Measurements from ENCODE around the gene TCF19.

Gene TCF19

DNA sequence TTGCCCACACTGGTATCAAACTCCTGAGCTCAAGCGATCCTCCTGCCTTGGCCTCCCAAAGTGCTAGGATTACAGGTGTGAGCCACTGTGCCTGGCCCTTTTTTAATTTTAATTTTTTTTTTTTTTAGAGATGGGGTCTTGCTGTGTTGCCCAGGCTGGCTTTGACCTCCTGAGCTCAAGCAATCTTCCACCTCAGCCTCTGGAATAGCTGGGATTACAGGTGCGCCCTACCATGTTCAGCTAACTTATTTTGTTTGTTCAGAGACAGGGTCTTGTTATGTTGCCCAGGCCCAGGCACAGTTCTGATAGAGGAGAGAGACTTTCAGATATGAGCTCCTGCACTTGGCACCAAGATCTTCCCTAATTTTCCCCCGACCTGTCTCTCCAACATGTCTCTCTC lies 27.6 kb upstream of the TCF19 start:
- DNase-seq (ENCODE audit: extremely low read depth, low read depth) = no peak

GRCh38 chr6:31131595-31131994 lies 26.8 kb upstream of the TCF19 start:
- TF ChIP-seq CTCF (IDR thresholded peaks at IDR 0.05; ENCODE audit: low read depth, low read length, missing control alignments) = no peak
- DNase-seq (ENCODE audit: extremely low read depth, low read depth) = no peak
- no peak overlapping the region for H3K4me3 ChIP-seq (replicated peaks; ENCODE audit: low read depth, low read length)

More for the DNA sequence above, 27.6 kb upstream of the TCF19 start:
- TF ChIP-seq CTCF (IDR thresholded peaks at IDR 0.05; ENCODE audit: low read depth, low read length, missing control alignments) = no peak
- no peak overlapping the region for H3K4me3 ChIP-seq (replicated peaks; ENCODE audit: low read depth, low read length)

DNA sequence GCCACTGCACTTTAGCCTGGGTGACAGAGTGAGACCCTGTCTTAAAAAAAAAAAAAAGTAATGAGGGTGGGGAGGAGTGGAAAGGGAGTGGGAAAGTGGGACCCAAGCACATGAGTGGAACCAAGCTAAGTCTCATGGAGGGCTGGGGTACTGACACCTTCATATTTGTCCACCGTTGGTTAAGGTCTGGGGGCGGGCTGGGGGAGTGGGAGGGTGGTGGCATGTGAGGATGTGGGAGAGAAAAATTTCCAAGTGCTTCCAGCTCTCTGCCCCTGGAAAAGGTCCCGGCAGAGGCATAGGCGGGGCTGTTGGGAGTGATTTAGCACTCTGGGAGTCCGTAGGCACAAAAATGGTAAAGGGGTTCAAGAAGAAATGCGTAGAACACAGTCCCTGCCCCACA lies 25.6 kb upstream of the TCF19 start:
- no peak for DNase-seq (ENCODE audit: extremely low read depth, low read depth)
- H3K4me3 ChIP-seq (replicated peaks; ENCODE audit: low read depth, low read length) = no peak overlapping the region
- TF ChIP-seq CTCF (IDR thresholded peaks at IDR 0.05; ENCODE audit: low read depth, low read length, missing control alignments) = no peak

DNA sequence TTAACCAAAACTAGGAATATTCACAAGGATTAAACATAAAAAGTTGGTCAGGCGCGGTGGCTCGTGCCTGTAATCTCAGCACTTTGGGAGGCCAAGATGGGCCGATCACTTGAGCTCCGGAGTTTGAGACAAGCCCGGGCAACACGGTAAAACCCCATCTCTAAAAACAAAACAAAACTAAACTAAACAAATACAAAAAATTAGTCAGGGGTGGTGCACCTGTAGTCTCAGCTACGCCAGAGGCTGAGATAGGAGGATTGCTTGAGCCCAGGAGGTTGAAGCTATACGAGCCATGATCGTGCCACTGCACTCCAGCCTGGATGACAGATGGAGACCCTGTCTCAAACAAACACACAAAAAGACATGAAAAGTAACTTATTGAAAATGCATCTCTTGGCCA lies 22.7 kb upstream of the TCF19 start:
- no peak for DNase-seq (ENCODE audit: extremely low read depth, low read depth)
- H3K4me3 ChIP-seq (replicated peaks; ENCODE audit: low read depth, low read length) = no peak overlapping the region

GRCh38 chr6:31138982-31139381 lies 19.4 kb upstream of the TCF19 start, which contains the start of gene PSORS1C2:
PSORS1C2 (minus strand) TSS chr6:31139066; CDS start chr6:31139026, 40 bp downstream.
- H3K4me3 ChIP-seq (replicated peaks; ENCODE audit: low read depth, low read length) = no peak within 1 kb of the TSS
- no peak for DNase-seq (ENCODE audit: extremely low read depth, low read depth)
- TF ChIP-seq CTCF (IDR thresholded peaks at IDR 0.05; ENCODE audit: low read depth, low read length, missing control alignments) = no peak

More for the DNA sequence above, 22.7 kb upstream of the TCF19 start:
- TF ChIP-seq CTCF (IDR thresholded peaks at IDR 0.05; ENCODE audit: low read depth, low read length, missing control alignments) = no peak

DNA sequence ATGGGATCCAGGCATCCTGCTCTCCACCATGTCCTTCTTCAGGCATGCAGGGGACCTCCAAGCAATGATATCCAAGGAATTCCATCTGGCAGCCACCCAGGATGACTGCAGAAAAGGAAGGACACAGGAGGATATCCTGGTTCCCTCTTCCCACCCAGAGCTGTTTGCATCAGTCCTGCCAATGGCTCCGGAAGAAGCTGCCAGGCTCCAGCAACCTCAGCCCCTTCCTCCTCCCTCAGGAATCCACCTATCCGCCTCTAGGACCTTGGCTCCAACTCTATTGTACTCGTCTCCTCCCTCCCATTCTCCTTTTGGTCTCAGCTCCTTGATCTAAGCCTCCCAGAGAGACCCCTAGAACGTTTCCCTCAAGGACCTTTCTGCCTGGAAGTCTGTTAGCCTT lies 18.8 kb upstream of the TCF19 start:
- H3K4me3 ChIP-seq (replicated peaks; ENCODE audit: low read depth, low read length) = no peak overlapping the region
- DNase-seq (ENCODE audit: extremely low read depth, low read depth) = no peak
- no peak for TF ChIP-seq CTCF (IDR thresholded peaks at IDR 0.05; ENCODE audit: low read depth, low read length, missing control alignments)

DNA sequence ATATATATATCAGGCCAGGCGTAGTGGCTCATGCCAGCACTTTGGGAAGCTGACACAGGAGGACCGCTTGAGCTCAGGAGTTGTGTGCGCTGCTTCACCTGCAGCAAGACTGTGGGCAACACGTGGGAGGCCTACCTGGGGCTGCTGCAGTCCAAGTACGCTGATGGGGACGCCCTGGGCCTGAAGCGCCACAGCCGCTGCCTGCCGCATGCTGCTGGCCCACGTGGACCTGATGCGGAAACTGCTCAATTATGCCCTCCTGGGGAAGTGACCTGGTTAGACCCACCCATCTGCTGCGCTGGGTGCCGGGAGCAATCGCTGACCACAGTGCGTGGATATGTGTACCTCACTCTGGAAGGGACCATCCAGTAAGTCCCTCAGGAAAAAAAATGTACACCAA lies 17.7 kb upstream of the TCF19 start:
- H3K4me3 ChIP-seq (replicated peaks; ENCODE audit: low read depth, low read length) = no peak overlapping the region
- TF ChIP-seq CTCF (IDR thresholded peaks at IDR 0.05; ENCODE audit: low read depth, low read length, missing control alignments) = no peak
- no peak for DNase-seq (ENCODE audit: extremely low read depth, low read depth)
